22Rv1 (cell line): ENCODE measurements around the gene ASB11.

ENCODE experiments used
- H3K27ac ChIP-seq: fragments of 450-650 bp; 2 replicates; pipeline ENCODE4 v1.5.1; 2017
- ZFX ChIP-seq: fragments of 450-650 bp; IDR thresholded peaks from 2 replicates; pipeline ENCODE4 v1.6.1; 2017; ENCODE audit warnings: antibody characterized with exemption, borderline replicate concordance
- TF ChIP-seq, protein P1 (sequence below): fragments of 450-650 bp; IDR thresholded peaks from 2 replicates; pipeline ENCODE4 v1.5.1; 2017; ENCODE audit warnings: mild to moderate bottlenecking

Gene ASB11

DNA sequence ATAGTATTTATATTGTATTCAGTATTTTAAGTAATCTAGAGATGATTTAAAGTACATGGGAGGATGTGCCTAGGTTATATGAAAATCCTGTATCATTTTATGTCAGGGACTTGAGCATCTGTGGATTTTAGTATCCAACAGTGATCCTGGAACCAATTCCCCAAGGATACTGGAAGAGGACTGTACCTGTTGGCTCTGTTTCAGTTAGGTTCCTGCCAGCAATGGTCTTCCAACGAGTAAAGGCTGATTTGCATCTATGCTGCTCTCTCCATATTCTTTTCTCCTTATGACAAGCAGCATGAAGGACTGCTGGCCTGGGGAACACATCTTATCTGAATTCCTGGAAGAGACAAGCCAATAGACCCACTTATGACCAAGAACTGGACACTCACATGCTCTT is 80.4 kb downstream of the ASB11 start:
- H3K27ac ChIP-seq: no peak overlapping the region
- TF ChIP-seq, protein P1, sequence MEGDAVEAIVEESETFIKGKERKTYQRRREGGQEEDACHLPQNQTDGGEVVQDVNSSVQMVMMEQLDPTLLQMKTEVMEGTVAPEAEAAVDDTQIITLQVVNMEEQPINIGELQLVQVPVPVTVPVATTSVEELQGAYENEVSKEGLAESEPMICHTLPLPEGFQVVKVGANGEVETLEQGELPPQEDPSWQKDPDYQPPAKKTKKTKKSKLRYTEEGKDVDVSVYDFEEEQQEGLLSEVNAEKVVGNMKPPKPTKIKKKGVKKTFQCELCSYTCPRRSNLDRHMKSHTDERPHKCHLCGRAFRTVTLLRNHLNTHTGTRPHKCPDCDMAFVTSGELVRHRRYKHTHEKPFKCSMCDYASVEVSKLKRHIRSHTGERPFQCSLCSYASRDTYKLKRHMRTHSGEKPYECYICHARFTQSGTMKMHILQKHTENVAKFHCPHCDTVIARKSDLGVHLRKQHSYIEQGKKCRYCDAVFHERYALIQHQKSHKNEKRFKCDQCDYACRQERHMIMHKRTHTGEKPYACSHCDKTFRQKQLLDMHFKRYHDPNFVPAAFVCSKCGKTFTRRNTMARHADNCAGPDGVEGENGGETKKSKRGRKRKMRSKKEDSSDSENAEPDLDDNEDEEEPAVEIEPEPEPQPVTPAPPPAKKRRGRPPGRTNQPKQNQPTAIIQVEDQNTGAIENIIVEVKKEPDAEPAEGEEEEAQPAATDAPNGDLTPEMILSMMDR: no peak
- TF ChIP-seq ZFX: no peak

DNA sequence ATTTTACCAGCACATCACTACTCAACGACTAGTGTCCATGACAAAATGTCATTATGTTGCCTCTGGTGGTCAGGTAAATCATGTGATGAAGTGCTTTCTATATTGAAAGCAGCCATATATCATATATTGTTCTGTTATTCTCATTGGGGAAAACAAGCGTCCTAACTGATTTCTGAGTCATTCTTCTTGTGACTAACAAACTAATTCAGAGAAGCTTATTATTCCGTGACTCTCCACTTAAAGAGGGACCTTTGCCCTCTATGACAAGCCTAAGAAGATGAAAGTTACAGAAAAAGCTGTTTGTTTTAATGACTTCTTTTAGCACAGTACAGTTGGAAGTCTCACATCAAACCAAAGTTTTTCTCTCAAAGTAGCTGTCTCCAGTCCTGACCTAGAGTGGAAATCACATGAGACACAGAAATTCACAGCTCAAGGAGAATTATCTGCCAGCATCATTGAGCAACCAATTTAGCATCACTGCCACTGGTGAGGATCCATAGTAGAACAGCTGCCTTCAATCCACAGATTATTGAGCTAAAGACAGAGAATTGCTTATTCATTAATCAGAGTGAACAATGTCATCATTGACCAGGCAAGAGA is 81.9 kb downstream of the ASB11 start:
- no peak overlapping the region for H3K27ac ChIP-seq
- TF ChIP-seq, protein P1: no peak
- TF ChIP-seq ZFX: no peak
